SK-N-SH (cell line): ENCODE results near the gene PSMB4. TPM values are rescaled to one million over a fixed set of nuclear protein-coding genes. Genes with fewer than 3 reads are reported as not detected.

Source experiments
- CTCF ChIA-PET: fragments of 300-600, 350-600 bp; formaldehyde crosslinking; extraction: SDS; loops from one replicate; lab custom pipeline; 2021; lab: Yijun Ruan, JAX
- POLR2A ChIA-PET: fragments of 350-600 bp; sonication (Branson Sonifier 250); formaldehyde crosslinking; extraction: SDS; loops from one replicate; lab custom pipeline; 2020; ENCODE audit warnings: antibody characterized with exemption, inconsistent platforms; lab: Yijun Ruan, JAX
- DNase-seq: peaks from one replicate; pipeline ENCODE4 v3.0.0; 2012
- H2AFZ ChIP-seq: fragments of 200-600 bp; sonication (generic); 2 replicates; pipeline ENCODE4 v1.8.1; 2016; ENCODE audit warnings: antibody characterized with exemption, mild to moderate bottlenecking, low read depth
- H3F3A ChIP-seq: fragments of 200-600 bp; sonication (generic); replicated peaks from 2 replicates; pipeline ENCODE3; 2016; ENCODE audit warnings: antibody characterized with exemption, mild to moderate bottlenecking; ENCODE audit not compliant: insufficient read depth
- H3K27ac ChIP-seq, 2 experiments: fragments of 200-500 bp in 1 of 2; fragments of 200-600 bp in 1 of 2; sonication (Bioruptor generic) in 1 of 2; sonication (generic), shearing (Covaris generic) in 1 of 2; 2 replicates each; pipeline versions ENCODE4 v1.5.1 to v1.6.1; 2014 to 2016; ENCODE audit warnings: low read depth in 2 of 2, inconsistent platforms in 1 of 2, low read length in 1 of 2, mild to moderate bottlenecking in 1 of 2, mixed read lengths in 1 of 2
- H3K27me3 ChIP-seq: fragments of 200-600 bp; sonication (generic), shearing (Covaris generic); 2 replicates; pipeline ENCODE4 v1.6.1; 2016; ENCODE audit warnings: mixed run types; ENCODE audit not compliant: insufficient read depth
- H3K36me3 ChIP-seq, 2 experiments: fragments of 200-500 bp in 1 of 2; fragments of 200-600 bp in 1 of 2; sonication (Bioruptor generic) in 1 of 2; sonication (generic) in 1 of 2; replicated peaks in 1 of 2; 2 replicates each; pipeline versions ENCODE3 to v1.5.1; 2014 to 2016; ENCODE audit warnings: low read length in 1 of 2, mild to moderate bottlenecking in 1 of 2; ENCODE audit not compliant: insufficient read depth in 2 of 2, control insufficient read depth in 1 of 2
- H3K4me1 ChIP-seq, 2 experiments: fragments of 200-500 bp in 1 of 2; fragments of 200-600 bp in 1 of 2; sonication (Bioruptor generic) in 1 of 2; sonication (generic), shearing (Covaris generic) in 1 of 2; 2 replicates each; pipeline versions ENCODE4 v1.5.1 to v1.6.1; 2014 to 2016; ENCODE audit warnings: low read depth in 1 of 2, low read length in 1 of 2, mixed run types in 1 of 2; ENCODE audit not compliant: insufficient read depth in 2 of 2, control insufficient read depth in 1 of 2
- H3K4me2 ChIP-seq: fragments of 200-600 bp; sonication (generic), shearing (Covaris generic); 2 replicates; pipeline ENCODE4 v1.6.1; 2017; ENCODE audit warnings: mixed run types
- H3K4me3 ChIP-seq, 2 experiments: fragments of 200-500 bp in 1 of 2; fragments of 200-600 bp in 1 of 2; sonication (Bioruptor generic) in 1 of 2; sonication (generic), shearing (Covaris generic) in 1 of 2; 2 replicates each; pipeline versions ENCODE4 v1.5.1 to v1.8.1; 2014 to 2016; ENCODE audit warnings: low read depth in 2 of 2, inconsistent platforms in 1 of 2, low read length in 1 of 2, mild to moderate bottlenecking in 1 of 2, mixed read lengths in 1 of 2, moderate library complexity in 1 of 2
- H3K79me2 ChIP-seq: fragments of 200-600 bp; sonication (generic); 2 replicates; pipeline ENCODE4 v1.8.1; 2017; ENCODE audit warnings: mild to moderate bottlenecking; ENCODE audit not compliant: insufficient read depth
- H3K9ac ChIP-seq: fragments of 200-600 bp; sonication (generic); 2 replicates; pipeline ENCODE4 v1.6.1; 2017; ENCODE audit warnings: mixed run types
- H3K9me2 ChIP-seq: fragments of 200-600 bp; sonication (generic); 2 replicates; pipeline ENCODE4 v1.6.1; 2017; ENCODE audit warnings: mixed run types
- H3K9me3 ChIP-seq: fragments of 200-600 bp; sonication (generic); 2 replicates; pipeline ENCODE4 v1.6.1; 2017; ENCODE audit warnings: mixed run types, mild to moderate bottlenecking, moderate library complexity
- H4K20me1 ChIP-seq: fragments of 200-600 bp; sonication (generic); 2 replicates; pipeline ENCODE4 v1.6.1; 2017; ENCODE audit warnings: mild to moderate bottlenecking, mixed run types; ENCODE audit not compliant: insufficient read depth
- CTCF ChIP-seq: fragments of 200-600 bp; sonication (generic); IDR thresholded peaks from 2 replicates; pipeline ENCODE4 v1.6.1; 2017; ENCODE audit warnings: antibody characterized with exemption, mild to moderate bottlenecking, moderate library complexity
- ELF1 ChIP-seq: IDR thresholded peaks from 2 replicates; pipeline ENCODE4 v1.4.0; 2012
- EZH2phosphoT487 ChIP-seq: fragments of 200-600 bp; sonication (generic); IDR thresholded peaks from 2 replicates; pipeline ENCODE4 v1.6.1; 2017; ENCODE audit warnings: low read depth, mixed run types, mild to moderate bottlenecking, antibody characterized with exemption, moderate library complexity, borderline replicate concordance
- FOSL2 ChIP-seq: IDR thresholded peaks from 2 replicates; pipeline ENCODE4 v1.4.0; 2012; ENCODE audit warnings: low read depth, mild to moderate bottlenecking, moderate library complexity, borderline replicate concordance
- FOXM1 ChIP-seq: IDR thresholded peaks from 2 replicates; pipeline ENCODE4 v1.4.0; 2012; ENCODE audit warnings: low read depth, mild to moderate bottlenecking
- GABPA ChIP-seq: IDR thresholded peaks from 2 replicates; pipeline ENCODE4 v1.4.0; 2012; ENCODE audit warnings: low read depth, mild to moderate bottlenecking
- IRF3 ChIP-seq: fragments of 150-350 bp; IDR thresholded peaks from 2 replicates; pipeline ENCODE4 v1.6.1; 2016; ENCODE audit warnings: mild to moderate bottlenecking, low read depth, low read length
- JUND ChIP-seq: IDR thresholded peaks from 2 replicates; pipeline ENCODE4 v1.4.0; 2012
- NFIC ChIP-seq: IDR thresholded peaks from 2 replicates; pipeline ENCODE4 v1.4.0; 2012; ENCODE audit warnings: borderline replicate concordance
- RAD21 ChIP-seq: IDR thresholded peaks from 2 replicates; pipeline ENCODE4 v1.6.1; 2012; ENCODE audit warnings: mild to moderate bottlenecking, low read length
- REST ChIP-seq: IDR thresholded peaks from 2 replicates; pipeline ENCODE4 v1.6.1; 2012; ENCODE audit warnings: mild to moderate bottlenecking, low read depth, low read length, moderate library complexity
- RFX5 ChIP-seq: IDR thresholded peaks from 2 replicates; pipeline ENCODE4 v1.6.1; 2012; ENCODE audit warnings: mild to moderate bottlenecking, improper control_type of control experiment, low read length
- RXRA ChIP-seq: IDR thresholded peaks from 2 replicates; pipeline ENCODE4 v1.4.0; 2012; ENCODE audit warnings: low read depth, mild to moderate bottlenecking, borderline replicate concordance
- TAF1 ChIP-seq: IDR thresholded peaks from 2 replicates; pipeline ENCODE4 v1.6.1; 2012; ENCODE audit warnings: low read depth, mild to moderate bottlenecking, low read length, moderate library complexity, borderline replicate concordance
- TCF12 ChIP-seq: IDR thresholded peaks from 2 replicates; pipeline ENCODE4 v1.4.0; 2012
- YY1 ChIP-seq: IDR thresholded peaks from 2 replicates; pipeline ENCODE4 v1.4.0; 2012; ENCODE audit warnings: low read depth, mild to moderate bottlenecking
- ZBTB33 ChIP-seq: IDR thresholded peaks from 2 replicates; pipeline ENCODE4 v1.4.0; 2012; ENCODE audit warnings: low read depth, borderline replicate concordance
- WGBS: methylation state at CpG from one replicate; pipeline ENCODE4 v1.1.6; 2017; ENCODE audit warnings: low lambda C conversion rate; 5-methylcytosine and 5-hydroxymethylcytosine counted together
- polyA plus RNA-seq, 3 experiments: library from polyadenylated mRNA; depleted of rRNA; stranded (reverse); fragments of >200 nt; gene quantifications; 2 replicates each; pipeline ENCODE4 v1.2.3, GENCODE V29; 2012
- TF ChIP-seq, protein P1 (sequence below): IDR thresholded peaks from 2 replicates; pipeline ENCODE4 v1.4.0; 2012; ENCODE audit warnings: low read depth

PSMB4 gene
- polyA plus RNA-seq, 1 of the 3 experiments (the other 2 are of a cell fraction): 716 TPM

GRCh38 chr1:151369621-151370048 is 29.7 kb upstream of the PSMB4 start:
- no peaks in the 10 kb centered on the region for H3F3A ChIP-seq
- H3K36me3 ChIP-seq: no peaks in the 10 kb centered on the region
- DNase-seq: no peak
- no peak overlapping the region for H3K27ac ChIP-seq
- no peak overlapping the region for H3K4me3 ChIP-seq
- POLR2A ChIA-PET: interaction anchor here (1.1 kb wide), 1 partner anchor 30 kb away, joined by 3 read pairs; the partner anchor contains the start of gene PSMB4
- CTCF ChIA-PET: interaction anchor here (1.4 to 2.7 kb wide), 4 partner anchors 13 to 69 kb away, joined by 3 to 12 read pairs (median 8); no protein-coding TSS in a partner anchor
- no peak overlapping the region for H3K9ac ChIP-seq
- H3K79me2 ChIP-seq: no peaks in the 10 kb centered on the region
- no peaks in the 10 kb centered on the region for H3K9me3 ChIP-seq
- no peaks in the 10 kb centered on the region for H3K9me2 ChIP-seq
- H3K4me2 ChIP-seq: no peak overlapping the region
- peaks cover 0 to 15% of the 10 kb centered on the region in 2 experiments; a peak in 1 of 4 replicates for H3K4me1 ChIP-seq
- H4K20me1 ChIP-seq: no peaks in the 10 kb centered on the region
- no peak for TF ChIP-seq YY1
- no peak for TF ChIP-seq GABPA
- TF ChIP-seq NFIC: no peak
- no peak for TF ChIP-seq ELF1
- no peak for TF ChIP-seq RFX5
- no peak for TF ChIP-seq CTCF
- no peak for TF ChIP-seq FOXM1
- TF ChIP-seq, protein P1, sequence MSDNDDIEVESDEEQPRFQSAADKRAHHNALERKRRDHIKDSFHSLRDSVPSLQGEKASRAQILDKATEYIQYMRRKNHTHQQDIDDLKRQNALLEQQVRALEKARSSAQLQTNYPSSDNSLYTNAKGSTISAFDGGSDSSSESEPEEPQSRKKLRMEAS: no peak
- no peak for TF ChIP-seq EZH2phosphoT487
- TF ChIP-seq REST: no peak
- no peak for TF ChIP-seq JUND
- no peak for TF ChIP-seq RAD21
- no peak for TF ChIP-seq FOSL2
- TF ChIP-seq TCF12: no peak
- no peak for TF ChIP-seq ZBTB33
- no peak for TF ChIP-seq TAF1
- TF ChIP-seq IRF3: no peak
- TF ChIP-seq RXRA: no peak
- 90% methylated on average over 15 of the region's 15 CpGs for WGBS
- no peaks in the 10 kb centered on the region for H3K27me3 ChIP-seq
- no peak overlapping the region for H2AFZ ChIP-seq
